T-helper 1 cell treated with Interleukin-12 subunit alpha and Interleukin-12 subunit beta and Interleukin-4 antibody, amounts not matched to agents 30 μg/mL and 1 μg/mL, for 36 hours (primary cell): ENCODE data around the gene KCTD17.

Experiments
- H3K27ac Mint-ChIP-seq: one replicate; pipeline ENCODE4 v1.8.0; 2021; ENCODE audit warnings: mild to moderate bottlenecking, mixed read lengths
- H3K27me3 Mint-ChIP-seq: one replicate; pipeline ENCODE4 v1.8.0; 2021; ENCODE audit warnings: low read depth, mixed read lengths
- H3K36me3 Mint-ChIP-seq: one replicate; pipeline ENCODE4 v1.8.0; 2021; ENCODE audit warnings: low read depth, mixed read lengths
- H3K4me1 Mint-ChIP-seq: one replicate; pipeline ENCODE4 v1.8.0; 2021; ENCODE audit warnings: low read depth, mixed read lengths
- H3K4me3 Mint-ChIP-seq: one replicate; pipeline ENCODE4 v1.8.0; 2021; ENCODE audit warnings: mild to moderate bottlenecking, moderate library complexity, mixed read lengths
- H3K9me3 Mint-ChIP-seq: one replicate; pipeline ENCODE4 v1.8.0; 2021; ENCODE audit warnings: mixed read lengths

Gene KCTD17

DNA sequence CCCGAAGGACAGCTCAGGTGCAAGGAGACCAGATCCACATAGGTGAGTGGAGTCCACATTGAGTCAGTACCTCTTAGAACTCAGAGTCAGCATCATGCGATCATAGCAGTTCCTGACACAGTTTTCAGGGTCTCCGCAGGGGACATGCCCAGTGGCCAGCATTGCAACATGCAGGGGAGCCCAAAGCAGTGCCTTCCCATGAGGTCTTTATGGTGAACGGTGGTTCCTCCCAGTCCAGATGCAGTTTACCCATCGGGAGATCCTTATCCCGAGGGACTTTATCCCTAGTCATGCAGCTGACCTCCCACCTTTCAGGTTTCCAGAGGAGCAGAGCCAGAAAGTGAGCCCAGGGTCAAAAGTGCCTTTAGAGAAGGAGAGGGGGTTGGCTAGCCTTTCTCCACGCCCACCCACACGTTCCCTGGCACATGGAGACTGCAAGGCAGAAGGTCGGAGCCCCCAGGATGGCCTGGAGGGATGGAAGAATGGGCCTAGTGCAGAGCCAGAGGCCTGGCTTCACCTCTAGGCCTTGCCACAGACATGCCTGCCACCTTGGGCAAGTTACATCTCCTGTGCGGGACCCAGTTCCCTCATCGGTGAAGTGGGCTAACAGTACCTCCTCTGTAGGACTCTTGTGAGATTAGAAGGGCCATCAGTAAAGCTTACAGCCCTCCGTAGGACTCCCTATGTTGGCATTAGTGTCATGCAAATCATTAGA is 6.4 kb downstream of the KCTD17 start:
- no peaks in the 10 kb centered on the region for H3K9me3 Mint-ChIP-seq
- H3K4me3 Mint-ChIP-seq, result no peak overlapping the region
- H3K4me1 Mint-ChIP-seq, result peaks cover 6% of the 10 kb centered on the region
- H3K27ac Mint-ChIP-seq, result no peak overlapping the region
- no peaks in the 10 kb centered on the region for H3K27me3 Mint-ChIP-seq
- peaks cover 17% of the 10 kb centered on the region for H3K36me3 Mint-ChIP-seq

DNA sequence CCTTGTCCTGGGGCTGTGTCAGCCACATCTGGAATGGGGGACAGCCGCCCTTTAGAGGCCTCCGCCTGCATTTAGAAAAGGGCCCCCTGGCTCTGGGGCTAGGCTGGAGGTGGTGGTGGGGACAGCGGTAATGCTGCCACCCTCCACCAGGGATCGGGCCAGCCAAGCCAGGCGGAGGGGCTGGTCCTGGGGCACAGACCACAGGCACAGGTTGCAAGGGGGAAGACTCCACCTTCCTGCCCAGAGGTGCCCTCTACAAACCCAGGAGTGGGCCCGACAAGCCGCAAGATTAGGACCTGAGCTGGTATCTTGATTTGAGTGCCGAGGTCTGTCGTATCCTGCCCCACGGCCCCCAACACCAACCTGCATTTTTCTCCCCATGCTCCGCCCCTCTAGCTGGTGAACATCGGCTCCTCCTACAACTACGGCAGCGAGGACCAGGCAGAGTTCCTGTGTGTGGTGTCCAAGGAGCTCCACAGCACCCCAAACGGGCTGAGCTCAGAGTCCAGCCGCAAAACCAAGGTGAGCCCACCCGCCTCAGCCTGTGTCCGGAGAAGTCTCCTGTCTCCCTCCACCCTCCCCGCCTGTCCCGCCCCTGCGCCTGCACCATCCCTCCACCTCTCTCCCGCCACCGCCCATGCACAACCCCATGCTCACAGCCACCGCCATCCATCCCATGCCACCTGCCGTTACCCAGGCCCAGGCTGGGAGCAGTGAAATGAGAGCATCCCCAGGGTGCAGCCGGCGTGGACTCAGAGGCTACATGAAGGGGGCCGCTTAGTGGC is 7.6 kb downstream of the KCTD17 start:
- Mint-ChIP-seq H3K9me3 (no peaks in the 10 kb centered on the region), H3K4me3 (no peak overlapping the region), H3K36me3 (peaks cover 17% of the 10 kb centered on the region), H3K27ac (no peak overlapping the region), H3K4me1 (peaks cover 5% of the 10 kb centered on the region), H3K27me3 (no peaks in the 10 kb centered on the region)

DNA sequence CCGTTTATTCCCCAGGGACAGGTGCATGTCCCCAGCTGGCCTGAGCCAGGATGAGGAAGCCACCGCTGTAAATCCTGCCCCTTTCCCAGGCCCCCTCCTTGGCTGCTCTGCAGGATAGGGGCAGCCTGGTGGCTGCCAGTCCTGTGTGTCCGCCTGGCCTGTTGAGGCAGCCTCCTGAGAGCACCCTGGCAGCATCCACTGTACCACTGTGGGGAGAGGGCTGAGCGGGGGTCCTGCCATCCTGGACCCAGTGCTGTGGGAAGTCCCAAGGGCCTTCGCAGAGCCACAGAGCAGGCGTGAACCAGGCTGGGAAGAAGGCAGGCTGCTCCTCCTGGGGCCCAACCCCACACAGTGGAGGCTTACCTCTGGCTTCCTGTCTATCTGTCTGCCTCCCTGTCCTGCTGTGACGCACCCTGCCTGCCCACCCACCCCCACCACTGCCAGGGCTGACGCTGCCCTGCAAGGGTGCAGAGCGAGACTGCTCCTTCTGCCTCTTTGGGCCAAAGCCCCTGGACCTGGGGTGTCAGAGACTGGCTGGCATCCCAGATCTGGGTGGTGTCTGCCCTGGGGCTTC is 8.4 kb downstream of the KCTD17 start:
- H3K9me3 Mint-ChIP-seq, result no peaks in the 10 kb centered on the region
- peaks cover 5% of the 10 kb centered on the region for H3K4me1 Mint-ChIP-seq
- peaks cover 20% of the 10 kb centered on the region for H3K36me3 Mint-ChIP-seq
- no peak overlapping the region for H3K27ac Mint-ChIP-seq
- no peaks in the 10 kb centered on the region for H3K27me3 Mint-ChIP-seq
- H3K4me3 Mint-ChIP-seq, result no peak overlapping the region

DNA sequence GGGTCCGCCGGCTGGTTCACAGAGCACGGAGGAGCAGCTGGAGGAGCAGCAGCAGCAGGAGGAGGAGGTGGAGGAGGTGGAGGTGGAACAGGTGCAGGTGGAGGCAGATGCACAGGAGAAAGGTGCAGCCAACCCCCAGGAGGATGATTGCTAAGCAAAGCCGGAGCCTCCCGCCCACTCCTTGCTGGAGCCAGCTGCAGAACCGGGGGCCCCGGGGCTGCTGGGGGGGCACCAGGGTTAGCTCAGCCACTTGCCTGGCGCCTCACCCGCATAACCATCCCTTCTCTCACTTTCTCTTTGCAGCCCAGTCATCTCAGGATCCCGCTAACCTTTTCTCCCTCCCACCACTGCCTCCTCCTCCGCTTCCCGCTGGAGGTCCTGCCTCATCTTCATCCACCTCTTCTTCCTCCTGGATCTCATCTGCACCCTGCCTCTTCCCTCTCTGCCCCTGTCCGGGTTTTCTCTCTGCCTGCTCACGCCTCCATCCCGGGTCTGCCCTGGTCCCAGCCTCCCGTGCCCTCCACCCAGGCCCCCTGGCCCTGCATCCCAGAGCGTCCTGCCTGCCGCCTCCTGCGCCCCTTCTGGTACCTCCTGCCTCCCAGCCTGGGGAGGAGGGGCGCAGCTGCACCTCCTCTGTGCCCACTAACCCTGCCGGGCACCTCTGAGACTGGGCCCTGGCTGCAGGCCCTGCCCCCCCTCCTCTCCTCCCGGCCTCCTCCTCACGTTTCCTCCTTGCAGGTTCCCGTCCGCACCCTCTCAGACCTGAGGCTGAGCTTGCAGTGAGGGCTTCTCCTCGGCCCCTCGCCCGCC is 9.5 kb downstream of the KCTD17 start:
- Mint-ChIP-seq H3K4me3 (no peak overlapping the region), H3K4me1 (peaks cover 5% of the 10 kb centered on the region), H3K27me3 (no peaks in the 10 kb centered on the region), H3K27ac (peak overlapping the region; percentile 15), H3K9me3 (no peaks in the 10 kb centered on the region), H3K36me3 (peaks cover 16% of the 10 kb centered on the region)

DNA sequence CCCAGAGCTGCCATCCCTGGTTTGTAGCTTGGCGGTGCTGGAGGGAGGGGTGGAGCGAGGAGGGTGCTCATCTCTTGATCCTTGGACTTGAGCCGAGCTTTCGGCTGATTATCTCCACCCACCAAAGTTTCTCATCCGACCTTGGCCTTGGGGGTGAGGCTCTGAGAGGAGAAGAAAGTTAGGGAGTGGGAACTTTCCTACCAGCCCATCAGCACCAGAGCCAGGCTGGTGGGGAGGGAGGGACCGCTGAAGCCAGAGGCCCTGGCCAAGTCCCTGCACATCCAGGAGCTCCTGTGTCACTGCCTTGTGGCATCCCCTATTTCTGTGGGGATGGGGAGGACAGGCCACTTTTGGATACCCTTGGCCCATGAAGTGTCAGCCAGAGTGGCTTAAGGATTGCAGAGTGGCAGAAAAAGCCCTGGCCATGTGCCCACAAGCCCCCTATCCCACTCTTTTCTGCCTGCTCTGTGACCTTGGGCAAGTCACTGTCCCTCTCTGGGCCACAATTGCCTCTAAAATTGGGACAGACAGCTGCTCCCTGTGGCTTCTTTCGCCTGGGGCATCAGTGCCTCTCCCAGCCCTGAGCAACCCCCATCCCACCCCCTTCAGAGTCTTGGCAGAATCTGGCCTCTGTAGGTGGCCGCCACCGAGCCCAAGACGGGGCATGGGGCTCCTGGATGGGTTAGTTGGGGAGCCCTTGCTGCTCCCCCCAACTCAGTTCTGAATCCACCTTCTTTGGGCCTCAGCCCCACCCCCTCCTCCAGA is 10.3 kb downstream of the KCTD17 start:
- H3K9me3 Mint-ChIP-seq, result no peaks in the 10 kb centered on the region
- H3K4me3 Mint-ChIP-seq, result no peak overlapping the region
- H3K27me3 Mint-ChIP-seq, result no peaks in the 10 kb centered on the region
- H3K27ac Mint-ChIP-seq, result no peak overlapping the region
- peaks cover 5% of the 10 kb centered on the region for H3K4me1 Mint-ChIP-seq
- peaks cover 12% of the 10 kb centered on the region for H3K36me3 Mint-ChIP-seq

DNA sequence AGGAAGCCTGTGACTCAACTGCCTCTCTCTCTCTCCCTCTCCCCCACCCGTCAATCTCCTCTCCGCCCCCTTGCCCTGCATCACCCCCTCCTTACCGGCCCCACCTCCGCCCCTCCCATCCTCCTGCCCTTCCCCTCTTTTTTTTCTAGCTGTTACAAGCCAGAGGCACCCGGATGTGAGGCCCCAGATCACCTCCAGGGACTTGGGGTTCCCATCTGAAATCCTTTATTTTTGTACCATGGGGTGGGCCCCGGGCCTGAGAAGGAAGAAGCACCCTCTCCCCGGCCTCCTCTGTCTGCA is 10.8 kb downstream of the KCTD17 start:
- Mint-ChIP-seq H3K27me3 (no peaks in the 10 kb centered on the region), H3K4me3 (no peak overlapping the region), H3K36me3 (peaks cover 12% of the 10 kb centered on the region), H3K4me1 (peaks cover 5% of the 10 kb centered on the region), H3K9me3 (no peaks in the 10 kb centered on the region), H3K27ac (no peak overlapping the region)

DNA sequence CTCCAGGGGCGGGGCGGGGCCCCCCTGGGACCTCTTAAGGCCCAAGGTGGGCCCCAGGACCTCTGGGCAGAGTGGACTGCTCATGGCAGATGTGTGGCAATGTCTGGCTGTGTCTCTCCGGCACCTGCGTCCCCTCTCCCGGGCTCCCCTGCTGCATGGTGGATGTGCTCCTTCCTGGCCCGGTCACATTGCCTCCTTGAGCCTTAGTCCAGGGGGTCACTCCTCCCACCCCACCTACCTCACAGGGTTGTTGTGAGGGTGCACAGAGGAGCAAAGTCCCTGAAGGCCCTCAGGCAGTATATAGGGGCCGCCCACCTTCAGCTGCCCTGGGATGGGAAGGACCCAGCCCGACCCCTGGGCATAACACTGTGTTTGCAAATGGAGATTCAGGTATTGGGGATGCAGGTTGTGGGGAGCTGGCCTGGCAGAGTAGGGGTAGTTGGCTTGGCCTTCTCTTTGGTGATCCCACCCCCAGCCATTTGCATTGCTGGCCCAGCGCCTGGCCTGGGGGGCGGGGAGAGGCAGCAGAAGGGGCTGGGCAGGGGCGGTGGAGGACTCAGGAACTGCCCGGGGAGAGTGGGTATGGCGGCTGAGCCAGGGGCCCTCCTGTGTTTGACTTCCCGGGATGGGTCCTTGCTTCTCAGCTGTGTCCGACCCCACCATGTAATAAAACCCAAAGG is 11.3 kb downstream of the KCTD17 start:
- Mint-ChIP-seq H3K9me3 (no peaks in the 10 kb centered on the region), H3K36me3 (peaks cover 8% of the 10 kb centered on the region), H3K4me3 (no peak overlapping the region), H3K27me3 (no peaks in the 10 kb centered on the region), H3K4me1 (peaks cover 5% of the 10 kb centered on the region), H3K27ac (no peak overlapping the region)

DNA sequence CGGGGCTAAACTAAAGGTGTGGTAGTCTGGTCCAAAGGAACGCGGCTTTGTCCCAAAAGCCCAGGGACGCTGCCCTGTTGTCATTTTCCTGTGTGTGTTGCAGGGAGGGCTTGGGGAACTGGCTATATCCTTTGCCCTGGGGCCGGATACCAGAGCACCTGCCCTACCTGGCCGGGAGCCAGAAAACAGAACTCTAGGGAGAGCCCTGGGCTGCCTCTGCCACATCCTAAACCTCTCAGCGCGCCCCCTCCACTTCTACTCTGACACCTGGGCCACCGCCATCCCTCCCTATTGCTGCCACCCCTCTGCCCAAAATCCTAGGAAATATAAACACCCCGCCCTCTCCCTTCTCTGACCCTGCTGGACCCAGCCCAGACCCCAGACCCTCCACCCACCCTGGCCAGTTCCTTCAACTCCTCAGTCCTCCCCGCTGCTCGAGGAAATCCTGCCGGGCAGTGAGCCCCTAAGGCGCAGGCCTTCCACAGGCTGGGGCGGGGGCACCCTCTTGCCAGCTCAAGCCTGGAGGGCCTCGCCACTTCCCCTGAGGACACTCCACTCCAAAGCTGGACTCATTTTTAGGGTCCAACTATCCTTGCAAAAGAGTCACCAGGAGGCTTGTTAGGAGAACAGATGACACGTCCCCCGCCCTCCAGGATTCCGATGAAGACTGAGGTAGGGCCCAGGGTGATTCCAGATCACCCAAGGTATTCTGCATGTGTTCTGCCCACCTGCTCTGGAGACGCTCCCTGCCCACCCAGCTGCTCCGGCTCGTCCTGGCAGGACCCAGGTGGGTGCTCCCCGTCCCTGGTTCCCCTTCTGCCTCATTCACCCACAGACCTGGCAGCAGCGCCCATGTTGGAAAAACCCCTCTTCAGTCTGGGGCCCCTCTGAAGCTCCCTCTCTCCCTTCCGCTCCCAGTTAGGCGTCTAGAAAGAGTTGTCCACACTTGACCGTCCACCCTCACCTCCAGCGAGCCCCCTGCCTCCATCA is 12.2 kb downstream of the KCTD17 start:
- Mint-ChIP-seq H3K4me3 (no peak overlapping the region), H3K36me3 (peaks cover 6% of the 10 kb centered on the region), H3K27me3 (no peaks in the 10 kb centered on the region), H3K9me3 (no peaks in the 10 kb centered on the region), H3K27ac (no peak overlapping the region), H3K4me1 (peaks cover 5% of the 10 kb centered on the region)

DNA sequence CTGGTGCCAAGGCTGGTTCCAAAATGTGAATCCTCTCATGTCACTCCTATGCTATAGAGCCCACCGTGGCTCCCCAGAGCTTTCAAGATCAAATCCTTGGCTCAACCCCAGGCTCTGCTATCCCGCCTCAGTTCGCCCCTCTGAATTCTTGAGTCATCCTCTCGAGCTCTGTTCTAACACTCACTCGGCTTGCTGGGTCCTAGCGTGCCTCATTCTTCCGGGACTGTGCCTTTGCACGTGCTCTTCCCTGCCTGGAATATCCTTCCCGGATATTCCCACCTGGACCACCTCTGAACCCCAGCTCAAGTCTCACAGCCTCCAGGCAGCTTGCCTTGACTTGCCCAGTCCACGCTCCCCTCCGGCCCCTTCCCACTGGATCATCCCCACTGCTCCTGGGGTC is 13.0 kb downstream of the KCTD17 start:
- Mint-ChIP-seq H3K9me3 (no peaks in the 10 kb centered on the region), H3K4me1 (peaks cover 5% of the 10 kb centered on the region), H3K27me3 (peaks cover under 1% of the 10 kb centered on the region), H3K27ac (no peak overlapping the region), H3K36me3 (peaks cover 6% of the 10 kb centered on the region), H3K4me3 (no peak overlapping the region)

DNA sequence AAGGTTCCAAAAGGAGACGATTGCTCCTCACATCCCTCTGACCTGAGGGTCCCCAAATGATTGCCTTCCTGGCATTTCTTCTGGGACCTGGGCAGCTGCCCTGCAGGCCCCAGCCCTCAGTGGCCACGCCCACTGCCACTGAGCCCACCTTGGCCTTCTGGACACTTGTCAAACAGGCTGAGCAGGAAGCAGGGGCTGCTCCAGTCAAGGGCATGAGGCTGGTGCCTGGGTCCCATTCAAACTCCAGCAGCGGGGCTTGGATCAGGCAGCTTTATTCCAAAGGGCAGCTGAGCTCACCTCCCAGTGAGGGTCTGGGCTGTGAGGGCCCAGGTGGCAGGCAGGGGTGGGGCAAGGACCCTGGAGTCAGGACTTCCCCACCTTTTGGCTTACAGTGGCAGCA is 13.6 kb downstream of the KCTD17 start:
- no peaks in the 10 kb centered on the region for H3K9me3 Mint-ChIP-seq
- no peak overlapping the region for H3K4me3 Mint-ChIP-seq
- peaks cover 6% of the 10 kb centered on the region for H3K27me3 Mint-ChIP-seq
- no peak overlapping the region for H3K27ac Mint-ChIP-seq
- peaks cover 5% of the 10 kb centered on the region for H3K4me1 Mint-ChIP-seq
- H3K36me3 Mint-ChIP-seq, result peaks cover 6% of the 10 kb centered on the region

DNA sequence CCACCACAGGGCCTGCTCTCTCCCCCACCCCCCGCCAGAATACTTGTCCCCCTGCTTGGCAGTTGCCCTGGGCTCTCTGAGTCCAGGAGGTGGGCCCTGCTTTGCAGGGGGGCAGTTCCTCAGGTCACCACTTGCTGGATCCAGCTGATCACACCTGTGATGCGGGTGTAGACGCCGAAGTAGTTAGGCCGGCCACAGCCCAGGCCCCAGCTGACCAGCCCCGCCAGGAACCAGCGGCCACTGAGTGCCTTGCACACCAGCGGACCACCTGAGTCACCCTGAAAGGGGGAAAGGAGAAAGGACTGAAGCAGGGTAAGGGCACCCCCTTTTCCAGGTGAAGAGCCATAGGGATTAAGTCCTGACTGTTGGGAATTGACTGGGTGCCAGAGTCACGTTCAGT is 14.4 kb downstream of the KCTD17 start:
- Mint-ChIP-seq H3K27me3 (peaks cover 7% of the 10 kb centered on the region), H3K27ac (no peak overlapping the region), H3K4me3 (no peak overlapping the region), H3K36me3 (peaks cover 3% of the 10 kb centered on the region), H3K9me3 (no peaks in the 10 kb centered on the region), H3K4me1 (peaks cover 3% of the 10 kb centered on the region)

DNA sequence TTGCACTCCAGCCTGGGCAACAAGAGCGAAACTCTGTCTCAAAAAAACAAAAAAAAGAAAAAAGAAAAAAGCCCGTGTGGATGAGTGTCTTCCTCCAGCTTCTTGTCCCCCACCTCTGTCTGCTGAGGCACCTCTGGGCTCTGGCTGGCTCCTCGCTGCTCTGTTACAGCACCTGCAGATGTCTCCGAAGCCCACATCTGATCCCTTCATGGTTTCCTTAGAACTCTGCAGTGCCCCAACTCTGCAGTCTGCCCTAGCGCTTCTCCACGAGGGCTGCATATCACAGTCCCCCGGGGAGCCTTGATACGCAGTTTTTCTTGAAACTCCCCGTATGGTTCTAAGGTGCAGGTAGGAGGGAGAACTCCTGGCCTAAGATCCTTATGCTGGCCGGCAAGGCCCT is 15.9 kb downstream of the KCTD17 start:
- Mint-ChIP-seq H3K27ac (no peak overlapping the region), H3K27me3 (peaks cover 7% of the 10 kb centered on the region), H3K36me3 (peaks cover 3% of the 10 kb centered on the region), H3K4me3 (no peak overlapping the region), H3K9me3 (no peaks in the 10 kb centered on the region), H3K4me1 (no peaks in the 10 kb centered on the region)

DNA sequence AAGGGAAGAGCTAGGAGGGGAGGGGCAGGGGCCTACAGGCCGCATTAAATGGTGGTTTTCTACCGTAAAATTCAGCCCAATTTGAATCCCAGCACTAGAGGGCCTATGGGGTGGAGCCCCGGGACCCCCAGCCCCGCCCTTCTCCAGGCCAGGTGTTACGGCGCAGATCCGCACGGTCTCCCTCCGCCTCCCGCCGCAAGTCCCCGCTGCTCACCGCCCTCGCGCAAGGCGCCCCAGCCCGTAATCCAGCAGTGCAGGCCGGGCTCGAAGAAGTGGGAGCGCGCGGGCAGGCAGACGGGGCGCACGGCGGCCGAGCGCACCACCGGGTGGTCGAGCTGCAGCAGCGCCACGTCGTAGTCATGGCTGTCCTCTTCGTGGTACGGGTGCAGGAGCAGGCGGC is 17.3 kb downstream of the KCTD17 start:
- Mint-ChIP-seq H3K9me3 (no peaks in the 10 kb centered on the region), H3K27ac (no peak overlapping the region), H3K27me3 (peaks cover 7% of the 10 kb centered on the region), H3K36me3 (peaks cover 3% of the 10 kb centered on the region), H3K4me3 (no peak overlapping the region), H3K4me1 (no peaks in the 10 kb centered on the region)
